NCI-H2107 treated with DMSO at 0.1 percent for 48 hours (cell line): ENCODE results near the gene TAMALIN.
A peak's percentile ranks its signal among the peaks of the same experiment; 100 is the strongest.

ENCODE experiments used
- DNase-seq: peaks from one replicate; lab custom pipeline; 2025; ENCODE audit not compliant: unreplicated experiment; lab: John Stamatoyannopoulos, UW

Gene TAMALIN

DNA sequence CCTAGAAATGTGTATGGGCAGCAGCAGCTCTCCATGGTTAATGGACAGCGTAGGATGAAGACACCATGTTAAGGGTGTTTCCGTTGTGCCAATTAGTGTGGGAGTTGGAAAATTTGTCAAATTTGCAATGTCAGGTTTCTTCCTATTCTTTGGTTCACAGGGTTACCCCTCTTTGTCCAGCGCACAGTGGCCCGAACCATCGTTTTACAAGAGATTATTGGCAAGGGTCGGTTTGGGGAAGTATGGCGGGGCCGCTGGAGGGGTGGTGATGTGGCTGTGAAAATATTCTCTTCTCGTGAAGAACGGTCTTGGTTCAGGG is 26.0 kb upstream of the TAMALIN start:
- DNase-seq, result no peak

GRCh38 chr12:51984657-51985056 is 22.1 kb upstream of the TAMALIN start:
- DNase-seq, result no peak

DNA sequence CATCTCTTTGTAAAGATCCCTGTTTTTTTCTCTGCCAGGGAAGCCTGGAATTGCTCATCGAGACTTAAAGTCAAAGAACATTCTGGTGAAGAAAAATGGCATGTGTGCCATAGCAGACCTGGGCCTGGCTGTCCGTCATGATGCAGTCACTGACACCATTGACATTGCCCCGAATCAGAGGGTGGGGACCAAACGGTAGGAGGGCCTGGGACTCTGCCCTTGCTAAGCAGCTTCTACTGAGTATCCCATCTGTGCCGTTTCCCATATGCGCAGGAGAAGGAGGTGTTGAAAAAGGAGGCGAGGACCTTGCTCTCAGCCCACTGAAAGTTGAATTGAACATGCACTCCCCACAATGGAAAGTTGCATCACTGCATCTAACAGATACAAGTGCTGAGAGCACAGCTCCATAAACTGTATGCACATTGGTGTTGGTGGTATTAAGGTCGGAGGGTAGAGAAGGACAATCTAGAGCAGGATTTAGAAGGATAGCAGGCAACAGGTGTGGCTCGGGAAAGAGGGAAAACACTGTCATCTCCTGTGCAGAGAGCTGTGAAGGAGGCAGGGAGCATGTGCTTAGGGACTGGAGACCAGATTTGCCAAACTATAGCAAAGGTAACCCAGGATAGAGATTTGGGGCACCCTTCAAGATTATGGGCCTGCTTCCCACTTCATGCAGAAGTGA is 21.5 kb upstream of the TAMALIN start:
- no peak for DNase-seq

DNA sequence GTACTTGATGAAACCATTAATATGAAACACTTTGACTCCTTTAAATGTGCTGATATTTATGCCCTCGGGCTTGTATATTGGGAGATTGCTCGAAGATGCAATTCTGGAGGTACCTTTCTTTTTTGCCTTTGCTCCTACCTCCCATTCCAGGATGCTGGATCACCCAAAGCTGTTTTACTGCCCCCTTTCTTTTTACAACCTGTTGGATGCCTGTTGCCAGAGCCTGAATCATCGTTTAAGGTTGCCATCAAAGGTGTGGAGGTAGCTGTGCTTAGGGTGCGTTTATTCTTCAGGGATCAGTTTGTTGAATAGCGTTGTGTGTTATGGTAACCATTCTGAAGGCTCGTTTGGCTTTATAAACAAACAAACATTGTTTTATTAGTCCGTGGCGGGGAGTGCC is 19.9 kb upstream of the TAMALIN start:
- DNase-seq, result no peak

GRCh38 chr12:51992246-51992645 is 14.5 kb upstream of the TAMALIN start:
- no peak for DNase-seq

DNA sequence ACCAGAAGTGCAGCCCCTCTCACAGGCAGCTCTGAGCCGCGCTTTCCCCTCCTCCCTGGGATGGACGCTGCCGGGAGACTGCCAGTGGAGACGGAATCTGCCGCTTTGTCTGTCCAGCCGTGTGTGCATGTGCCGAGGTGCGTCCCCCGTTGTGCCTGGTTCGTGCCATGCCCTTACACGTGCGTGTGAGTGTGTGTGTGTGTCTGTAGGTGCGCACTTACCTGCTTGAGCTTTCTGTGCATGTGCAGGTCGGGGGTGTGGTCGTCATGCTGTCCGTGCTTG is 12.3 kb upstream of the TAMALIN start:
- DNase-seq, result no peak

DNA sequence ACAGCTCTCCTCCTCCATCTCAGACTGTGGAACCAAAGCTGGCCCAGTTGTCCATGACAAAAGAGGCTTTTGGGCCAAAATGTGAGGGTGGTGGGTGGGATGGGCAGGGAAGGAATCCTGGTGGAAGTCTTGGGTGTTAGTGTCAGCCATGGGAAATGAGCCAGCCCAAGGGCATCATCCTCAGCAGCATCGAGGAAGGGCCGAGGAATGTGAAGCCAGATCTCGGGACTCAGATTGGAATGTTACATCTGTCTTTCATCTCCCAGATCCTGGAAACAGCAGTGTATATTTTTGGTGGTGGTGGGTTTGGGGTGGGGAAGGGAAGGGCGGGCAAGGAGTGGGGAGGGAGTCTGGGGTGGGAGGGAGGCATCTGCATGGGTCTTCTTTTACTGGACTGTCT is 11.8 kb upstream of the TAMALIN start:
- DNase-seq, result no peak

DNA sequence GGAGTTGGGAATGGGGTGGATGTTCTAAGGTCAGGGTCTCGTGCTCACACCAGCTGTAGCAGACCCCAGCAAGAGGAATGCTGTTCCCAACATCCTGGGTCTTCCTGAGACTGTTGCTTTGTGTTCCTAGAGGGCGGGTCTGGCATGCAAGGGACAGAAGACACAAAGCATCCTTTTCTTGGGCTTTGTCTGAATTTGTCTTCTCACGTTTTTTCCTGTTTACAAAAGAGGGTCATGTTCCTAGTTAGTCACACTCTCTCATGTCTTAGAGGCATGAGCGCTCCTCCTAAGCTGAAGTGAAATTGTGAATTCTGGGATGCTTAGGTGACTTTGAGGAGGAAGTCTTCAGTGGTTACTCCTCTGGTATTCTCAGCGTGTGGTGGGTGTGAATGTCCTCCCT is 9.6 kb upstream of the TAMALIN start:
- DNase-seq, result no peak

GRCh38 chr12:52003016-52003550 is 3.7 kb upstream of the TAMALIN start:
- DNase-seq, result no peak

GRCh38 chr12:52003591-52003990 is 3.2 kb upstream of the TAMALIN start:
- DNase-seq, result peak; percentile 44

- DNase-seq, result peak; percentile 81
Observed at GRCh38 chr12:52004042-52004648, 2.6 kb upstream of the TAMALIN start.

DNA sequence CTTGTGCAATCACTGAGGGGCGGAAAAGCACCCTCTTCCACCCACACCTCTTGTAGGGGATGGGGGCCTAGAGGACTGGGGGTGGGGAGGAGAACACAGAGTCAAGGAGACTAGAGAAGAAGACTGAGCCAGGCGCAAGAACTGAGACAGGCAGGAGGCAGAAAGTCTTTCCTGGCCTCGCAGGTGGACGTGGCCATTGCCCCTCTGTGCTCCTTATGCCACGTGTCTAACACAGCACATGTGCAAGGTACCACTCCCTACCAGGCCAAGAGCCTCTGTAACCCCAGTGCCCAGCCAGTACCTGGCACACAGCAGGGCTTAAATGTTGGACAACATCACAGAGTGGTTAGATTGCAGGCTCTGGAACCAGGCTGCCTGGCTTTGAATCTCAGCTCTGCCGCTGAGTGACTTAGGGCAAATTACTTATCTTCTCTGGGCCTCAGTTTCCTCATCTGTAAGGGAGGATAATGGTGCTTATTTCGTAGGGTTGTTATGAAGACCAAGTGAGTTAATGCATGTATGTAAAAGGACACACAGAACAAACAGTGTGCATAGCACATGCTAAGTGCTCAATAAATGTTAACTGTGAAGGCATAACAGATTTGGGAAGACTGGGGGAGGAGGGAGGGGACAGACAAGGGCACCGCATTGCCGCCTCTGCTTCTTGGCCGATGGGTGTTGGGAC is 1.4 kb upstream of the TAMALIN start:
- no peak for DNase-seq

DNA sequence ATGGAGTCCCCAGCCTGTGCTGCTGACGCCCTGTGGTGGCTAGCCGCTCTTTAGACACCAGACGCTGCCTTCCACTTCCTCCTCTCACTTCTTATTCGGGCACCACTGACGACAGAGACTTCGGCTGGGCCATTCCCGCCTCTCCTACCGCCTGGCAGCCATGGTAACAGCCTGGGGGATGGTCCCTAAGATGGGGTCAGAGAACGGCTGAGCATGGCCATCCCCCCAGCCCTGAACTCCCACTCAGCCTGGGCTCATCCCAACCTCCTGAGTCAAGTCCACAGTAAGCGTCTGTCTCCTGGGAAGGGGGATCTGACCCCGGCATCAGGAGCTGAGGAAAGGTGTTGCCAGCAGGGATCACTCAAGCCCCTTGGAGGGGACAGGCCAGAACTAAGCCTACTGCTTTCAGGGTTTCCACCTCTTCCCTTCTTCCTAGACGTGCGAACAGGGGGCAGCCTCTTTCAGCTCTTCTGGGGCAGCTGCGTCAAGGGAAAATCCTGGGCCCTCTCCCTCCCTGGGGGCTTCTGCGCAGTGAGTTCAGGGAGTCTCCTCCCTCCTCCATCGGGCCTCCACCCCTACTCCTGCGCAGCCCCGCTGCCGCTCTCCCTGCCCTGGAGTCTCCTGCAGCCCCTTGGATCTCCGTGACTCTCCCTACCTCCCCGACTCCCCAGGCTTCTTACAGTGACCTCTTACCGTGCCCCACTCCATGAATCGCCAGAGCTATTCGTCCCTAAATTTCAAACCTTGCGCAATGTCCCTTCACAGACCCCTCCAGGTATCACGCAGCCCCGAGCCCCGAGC is 643 bp upstream of the TAMALIN start:
- no peak for DNase-seq

GRCh38 chr12:52007158-52007921 is 594 bp downstream of the TAMALIN start:
- DNase-seq, result no peak

- DNase-seq, result no peak
Observed at GRCh38 chr12:52007982-52008510, 1.3 kb downstream of the TAMALIN start.

DNA sequence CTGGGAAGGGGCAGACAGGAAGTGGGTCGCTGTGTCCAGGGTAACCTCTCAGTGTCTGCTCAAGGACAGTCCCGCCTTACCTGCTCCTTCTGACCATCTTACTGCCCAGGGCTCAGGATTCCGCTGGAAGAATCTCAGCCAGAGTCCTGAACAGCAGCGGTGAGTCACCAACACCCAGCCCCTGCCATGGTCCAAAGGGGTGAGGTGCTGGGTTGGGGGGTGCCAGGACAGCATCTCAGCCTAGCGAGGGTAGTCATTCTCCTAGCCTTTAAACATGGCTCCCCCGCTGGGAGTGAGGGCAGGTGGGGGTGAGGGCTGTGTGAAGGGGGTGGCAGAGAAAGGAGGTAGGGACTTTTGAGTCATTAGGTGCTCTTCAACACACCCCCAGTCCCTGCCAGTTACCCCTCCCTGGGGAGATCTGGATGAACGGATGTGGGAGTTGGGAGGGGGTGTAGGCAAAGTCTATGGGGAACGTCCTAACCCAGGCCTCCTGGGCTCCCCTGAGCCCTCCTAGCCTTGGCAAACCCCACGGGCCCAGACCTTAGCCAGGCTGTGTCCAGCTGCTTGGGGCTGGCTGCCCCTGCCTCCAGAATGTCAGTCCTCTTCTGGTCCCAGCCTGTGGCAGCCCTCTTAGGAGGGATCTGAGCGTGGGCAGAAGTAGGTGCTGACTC is 2.5 kb downstream of the TAMALIN start:
- DNase-seq, result no peak

DNA sequence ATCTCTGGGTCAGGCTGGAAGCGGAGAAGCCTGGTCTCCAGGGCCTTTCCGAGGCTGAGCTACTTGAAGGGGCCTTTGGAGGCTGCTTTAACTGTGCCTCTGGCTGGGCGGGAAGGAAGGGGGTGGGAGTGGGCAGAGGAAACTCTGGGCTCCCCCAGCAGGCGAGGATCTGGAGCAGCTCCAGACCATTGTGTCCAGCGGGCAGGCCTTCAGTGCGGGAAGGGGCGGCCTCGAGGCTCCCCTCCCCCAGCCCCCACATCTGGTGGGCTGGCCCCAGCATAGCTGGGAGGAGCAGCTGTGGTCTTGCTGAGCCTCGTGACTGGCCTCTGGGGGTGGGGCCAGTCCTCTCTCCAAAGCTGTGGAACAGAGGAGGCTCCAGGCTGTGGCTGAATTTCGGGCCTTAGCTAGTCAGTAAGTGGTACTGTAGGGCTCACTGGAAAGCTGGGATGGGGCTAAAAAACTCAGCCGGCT is 3.4 kb downstream of the TAMALIN start:
- DNase-seq, result no peak

- DNase-seq, result no peak
Observed at GRCh38 chr12:52010692-52011601, 4.2 kb downstream of the TAMALIN start.

DNA sequence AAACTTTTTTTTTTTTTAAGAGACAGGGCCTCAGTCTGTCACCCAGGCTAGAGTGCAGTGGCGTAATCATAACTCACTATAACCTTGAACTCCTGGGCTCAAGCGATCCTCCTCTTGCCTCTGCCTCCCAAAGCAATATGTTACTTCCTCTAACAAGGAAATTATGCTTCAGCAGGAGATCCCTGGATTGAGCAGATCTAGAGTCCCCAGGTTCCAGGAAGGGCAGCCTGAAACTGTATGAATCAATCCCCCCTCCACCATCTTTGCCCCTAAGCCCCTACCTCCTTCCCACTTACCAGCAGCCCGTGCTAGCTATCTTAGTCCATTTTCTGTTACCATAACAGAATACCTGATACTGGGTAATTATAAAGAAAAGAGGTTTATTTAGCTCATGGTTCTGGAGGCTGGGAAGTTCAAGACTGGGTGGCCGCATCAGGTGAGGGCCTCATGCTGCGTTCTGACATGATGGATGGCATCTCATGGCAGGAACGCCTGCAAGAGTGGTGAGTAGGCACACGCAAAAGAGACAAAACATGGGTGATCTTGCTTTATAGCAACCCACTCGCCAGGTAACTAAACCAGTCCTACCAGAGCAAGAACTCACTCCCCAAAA is 5.0 kb downstream of the TAMALIN start:
- DNase-seq, result no peak
